Panc1 (cell line): Measurements from ENCODE around the gene CKLF. TPM values are rescaled to one million over a fixed set of nuclear protein-coding genes. Genes with fewer than 3 reads are reported as not detected.

Source experiments
- ATAC-seq: fragments of 200-7000 bp; cut with Tn5 transposase; 2 replicates; pipeline ENCODE4 v1.9.1; 2020; ENCODE audit warnings: mild to moderate bottlenecking, moderate library complexity
- BruUV-seq: library from RNA; stranded (reverse); fragments of 400-500 nt; replicated peaks from 2 replicates; lab custom pipeline; 2021; lab: Mats Ljungman, UMichigan
- CTCF ChIA-PET: fragments of 300-600 bp; sonication (Branson Sonifier 250); formaldehyde crosslinking; loops from one replicate; lab custom pipeline; 2022; ENCODE audit warnings: antibody characterized with exemption; lab: Charles Lee
- POLR2A ChIA-PET: fragments of 300-600 bp; sonication (Branson Sonifier 250); formaldehyde crosslinking; loops from one replicate; lab custom pipeline; 2022; ENCODE audit warnings: antibody characterized with exemption; lab: Charles Lee
- DNase-seq: peaks from one replicate; pipeline ENCODE4 v3.0.0-alpha.2; 2010; ENCODE audit warnings: low read depth, low spot score
- H3K27ac ChIP-seq: 2 replicates; pipeline ENCODE4 v1.5.1; 2011; ENCODE audit warnings: mild to moderate bottlenecking, low read length, inconsistent platforms
- H3K27me3 ChIP-seq: fragments of 200-500 bp; sonication (Bioruptor generic); 2 replicates; pipeline ENCODE4 v1.6.0; 2014; ENCODE audit warnings: low read length, inconsistent platforms; ENCODE audit not compliant: control insufficient read depth, insufficient read depth
- H3K36me3 ChIP-seq: fragments of 200-500 bp; sonication (Bioruptor generic); 2 replicates; pipeline ENCODE4 v1.5.1; 2014; ENCODE audit warnings: inconsistent platforms, mild to moderate bottlenecking, low read length, moderate library complexity; ENCODE audit not compliant: control insufficient read depth, insufficient read depth
- H3K4me1 ChIP-seq: 2 replicates; pipeline ENCODE4 v1.5.1; 2011; ENCODE audit warnings: inconsistent platforms, mild to moderate bottlenecking, low read length, moderate library complexity; ENCODE audit not compliant: control insufficient read depth, insufficient read depth
- H3K4me3 ChIP-seq, 2 experiments: 2 replicates each; pipeline ENCODE4 v1.5.1; 2011 to 2012; ENCODE audit warnings: low read depth in 2 of 2, low read length in 2 of 2, mild to moderate bottlenecking in 2 of 2, inconsistent platforms in 1 of 2, moderate library complexity in 1 of 2
- H3K9me3 ChIP-seq: fragments of 200-500 bp; sonication (Bioruptor generic); 2 replicates; pipeline ENCODE4 v1.5.1; 2014; ENCODE audit warnings: low read depth, mild to moderate bottlenecking, inconsistent platforms, low read length, moderate library complexity; ENCODE audit not compliant: control insufficient read depth, insufficient read depth
- POLR2AphosphoS5 ChIP-seq: IDR thresholded peaks from 2 replicates; pipeline ENCODE4 v1.6.1; 2012; ENCODE audit warnings: mild to moderate bottlenecking, low read depth, low read length, moderate library complexity
- REST ChIP-seq, 2 experiments: IDR thresholded peaks; 2 replicates each; pipeline ENCODE4 v1.6.1; 2011 to 2012; ENCODE audit warnings: low read depth in 2 of 2, control low read depth in 1 of 2, low read length in 1 of 2, mild to moderate bottlenecking in 1 of 2, moderate library complexity in 1 of 2; ENCODE audit not compliant: insufficient read depth in 1 of 2
- SIN3A ChIP-seq: IDR thresholded peaks from 2 replicates; pipeline ENCODE4 v1.6.1; 2012; ENCODE audit warnings: low read depth, mild to moderate bottlenecking, low read length, moderate library complexity, borderline replicate concordance; ENCODE audit not compliant: insufficient read depth
- TCF7L2 ChIP-seq: IDR thresholded peaks from 2 replicates; pipeline ENCODE4 v1.6.1; 2011; ENCODE audit warnings: mild to moderate bottlenecking, low read depth, low read length, inconsistent platforms
- in situ Hi-C: cut with HindIII; loops from 2 replicates; pipeline ENCODE4 v1.10.0; 2016; ENCODE audit warnings: low sequenced_read_pairs, low pct_unique_long_range_greater_than_20kb
- intact Hi-C: fragments of 100-400 bp; cut with micrococcal nuclease; formaldehyde crosslinking; loops from one replicate; pipeline ENCODE4 v1.10.0; 2022; ENCODE audit not compliant: unreplicated experiment
- total RNA-seq: library from RNA; stranded (reverse); gene quantifications from one replicate; pipeline ENCODE4 v1.2.1, GENCODE V29; 2021; ENCODE audit not compliant: unreplicated experiment
- TF ChIP-seq, protein P1 (sequence below): fragments of 450-650 bp; IDR thresholded peaks from 2 replicates; pipeline ENCODE4 v1.5.1; 2017; ENCODE audit warnings: mild to moderate bottlenecking

The CKLF gene
- total RNA-seq, 1 experiment from 2014 or later: 88.1 TPM

DNA sequence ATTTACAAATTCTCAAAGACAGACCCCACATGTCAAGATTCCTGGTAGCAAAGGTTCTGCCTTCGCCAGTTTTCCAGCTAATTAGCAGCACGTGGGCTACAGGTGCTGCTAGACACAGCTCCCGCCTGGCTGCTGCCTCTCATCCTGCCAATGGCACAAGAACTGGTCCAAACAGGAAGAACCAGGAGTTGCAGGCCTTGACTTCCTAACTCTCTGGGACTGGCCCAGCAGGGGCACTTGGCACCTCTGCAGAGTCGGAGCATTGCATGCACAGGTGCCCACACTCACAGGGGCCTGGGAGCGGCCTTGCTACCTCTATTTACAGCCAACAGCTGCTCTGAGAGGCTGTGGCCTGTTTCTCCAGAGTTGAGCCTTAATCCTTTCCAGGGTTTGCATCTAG lies 42.1 kb upstream of the CKLF start:
- Histone ChIP-seq H3K9me3 (no peaks in the 10 kb centered on the region), H3K36me3 (no peaks in the 10 kb centered on the region), H3K27me3 (no peaks in the 10 kb centered on the region), H3K4me1 (peaks cover 30% of the 10 kb centered on the region), H3K4me3 (no peak overlapping the region), H3K27ac (no peak overlapping the region)
- ChIA-PET CTCF (no interaction called here), POLR2A (no interaction called here)
- in situ Hi-C loops: no loop called here
- DNase-seq (no peak), ATAC-seq (no peak)
- intact Hi-C loops: no loop called here
- TF ChIP-seq POLR2AphosphoS5: no peak
- no peak for TF ChIP-seq SIN3A
- TF ChIP-seq, protein P1, sequence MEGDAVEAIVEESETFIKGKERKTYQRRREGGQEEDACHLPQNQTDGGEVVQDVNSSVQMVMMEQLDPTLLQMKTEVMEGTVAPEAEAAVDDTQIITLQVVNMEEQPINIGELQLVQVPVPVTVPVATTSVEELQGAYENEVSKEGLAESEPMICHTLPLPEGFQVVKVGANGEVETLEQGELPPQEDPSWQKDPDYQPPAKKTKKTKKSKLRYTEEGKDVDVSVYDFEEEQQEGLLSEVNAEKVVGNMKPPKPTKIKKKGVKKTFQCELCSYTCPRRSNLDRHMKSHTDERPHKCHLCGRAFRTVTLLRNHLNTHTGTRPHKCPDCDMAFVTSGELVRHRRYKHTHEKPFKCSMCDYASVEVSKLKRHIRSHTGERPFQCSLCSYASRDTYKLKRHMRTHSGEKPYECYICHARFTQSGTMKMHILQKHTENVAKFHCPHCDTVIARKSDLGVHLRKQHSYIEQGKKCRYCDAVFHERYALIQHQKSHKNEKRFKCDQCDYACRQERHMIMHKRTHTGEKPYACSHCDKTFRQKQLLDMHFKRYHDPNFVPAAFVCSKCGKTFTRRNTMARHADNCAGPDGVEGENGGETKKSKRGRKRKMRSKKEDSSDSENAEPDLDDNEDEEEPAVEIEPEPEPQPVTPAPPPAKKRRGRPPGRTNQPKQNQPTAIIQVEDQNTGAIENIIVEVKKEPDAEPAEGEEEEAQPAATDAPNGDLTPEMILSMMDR: no peak
- no peak for TF ChIP-seq TCF7L2
- no peak for TF ChIP-seq REST (IDR thresholded peaks at IDR 0.05; ENCODE audit: insufficient read depth in 1 of 2, low read depth in 2 of 2, low read length in 1 of 2)
- no TSS peak for BruUV-seq

GRCh38 chr16:66510711-66511601 lies 41.4 kb upstream of the CKLF start:
- Histone ChIP-seq H3K4me3 (no peak overlapping the region), H3K9me3 (no peaks in the 10 kb centered on the region), H3K4me1 (peaks cover 30% of the 10 kb centered on the region), H3K36me3 (no peaks in the 10 kb centered on the region), H3K27me3 (no peaks in the 10 kb centered on the region), H3K27ac (peak overlapping the region; percentile 32)
- TF ChIP-seq POLR2AphosphoS5: no peak
- TF ChIP-seq, protein P1: no peak
- no peak for TF ChIP-seq SIN3A
- TF ChIP-seq REST (IDR thresholded peaks at IDR 0.05; ENCODE audit: insufficient read depth in 1 of 2, low read depth in 2 of 2, low read length in 1 of 2): no peak
- TF ChIP-seq TCF7L2: no peak
- in situ Hi-C loops (no loop called here), intact Hi-C loops (no loop called here)
- DNase-seq: no peak
- BruUV-seq: no TSS peak
- ChIA-PET POLR2A (no interaction called here), CTCF (no interaction called here)
- ATAC-seq: no peak
